ENCODE measurements around the gene MCFD2.

The MCFD2 gene

GRCh38 chr2:46915281-46915810 lies at the start of gene MCFD2:
TSS of gene MCFD2 (minus strand) at chr2:46915806. CDS start at chr2:46909171, 6,635 bp downstream.
- Histone ChIP-seq H3K36me3 (ENCODE audit: control insufficient read depth in 2 of 2, insufficient read depth in 2 of 2, low read length in 2 of 2) (peaks cover 3 to 5% of the 10 kb centered on the region in 2 donors), H3K9ac (ENCODE audit: low read depth in 1 of 2, low read length in 2 of 2) (peak within 1 kb of the TSS; percentile 94), H3K4me3 (ENCODE audit: low read length in 2 of 2) (peak within 1 kb of the TSS; percentile 93 to 98), H3K4me1 (ENCODE audit: control insufficient read depth in 2 of 2, insufficient read depth in 2 of 2, low read length in 2 of 2) (peaks cover 16 to 19% of the 10 kb centered on the region in 2 donors), H3K27me3 (ENCODE audit: control insufficient read depth in 2 of 2, insufficient read depth in 2 of 2, low read length in 2 of 2) (no peaks in the 10 kb centered on the region), H3K27ac (ENCODE audit: low read depth in 2 of 2, low read length in 2 of 2) (peak within 1 kb of the TSS; percentile 90), H3K9me3 (ENCODE audit: control insufficient read depth in 2 of 2, low read length in 2 of 2) (no peaks in the 10 kb centered on the region)

- no peak overlapping the region for H3K9ac ChIP-seq (ENCODE audit: low read depth in 1 of 2, low read length in 2 of 2)
- H3K9me3 ChIP-seq (ENCODE audit: control insufficient read depth in 2 of 2, low read length in 2 of 2) = no peaks in the 10 kb centered on the region
- no peak overlapping the region for H3K4me3 ChIP-seq (ENCODE audit: low read length in 2 of 2)
- no peak overlapping the region for H3K27ac ChIP-seq (ENCODE audit: low read depth in 2 of 2, low read length in 2 of 2)
- peaks cover 7 to 16% of the 10 kb centered on the region in 2 donors for H3K36me3 ChIP-seq (ENCODE audit: control insufficient read depth in 2 of 2, insufficient read depth in 2 of 2, low read length in 2 of 2)
- no peaks in the 10 kb centered on the region for H3K27me3 ChIP-seq (ENCODE audit: control insufficient read depth in 2 of 2, insufficient read depth in 2 of 2, low read length in 2 of 2)
- H3K4me1 ChIP-seq (ENCODE audit: control insufficient read depth in 2 of 2, insufficient read depth in 2 of 2, low read length in 2 of 2) = peaks cover 14 to 17% of the 10 kb centered on the region in 2 donors
Measured at GRCh38 chr2:46964835-46965560, 49.4 kb upstream of the MCFD2 start.

GRCh38 chr2:46963941-46964673 lies 48.5 kb upstream of the MCFD2 start:
- no peak overlapping the region for H3K4me3 ChIP-seq (ENCODE audit: low read length in 2 of 2)
- no peaks in the 10 kb centered on the region for H3K27me3 ChIP-seq (ENCODE audit: control insufficient read depth in 2 of 2, insufficient read depth in 2 of 2, low read length in 2 of 2)
- H3K9me3 ChIP-seq (ENCODE audit: control insufficient read depth in 2 of 2, low read length in 2 of 2) = no peaks in the 10 kb centered on the region
- H3K4me1 ChIP-seq (ENCODE audit: control insufficient read depth in 2 of 2, insufficient read depth in 2 of 2, low read length in 2 of 2) = peaks cover 10 to 12% of the 10 kb centered on the region in 2 donors
- H3K36me3 ChIP-seq (ENCODE audit: control insufficient read depth in 2 of 2, insufficient read depth in 2 of 2, low read length in 2 of 2) = peaks cover 8 to 22% of the 10 kb centered on the region in 2 donors
- no peak overlapping the region for H3K9ac ChIP-seq (ENCODE audit: low read depth in 1 of 2, low read length in 2 of 2)
- H3K27ac ChIP-seq (ENCODE audit: low read depth in 2 of 2, low read length in 2 of 2) = no peak overlapping the region

GRCh38 chr2:46963210-46963609 lies 47.6 kb upstream of the MCFD2 start:
- H3K4me1 ChIP-seq (ENCODE audit: control insufficient read depth in 2 of 2, insufficient read depth in 2 of 2, low read length in 2 of 2) = peaks cover 7 to 9% of the 10 kb centered on the region in 2 donors
- H3K27me3 ChIP-seq (ENCODE audit: control insufficient read depth in 2 of 2, insufficient read depth in 2 of 2, low read length in 2 of 2) = no peaks in the 10 kb centered on the region
- H3K36me3 ChIP-seq (ENCODE audit: control insufficient read depth in 2 of 2, insufficient read depth in 2 of 2, low read length in 2 of 2) = peaks cover 16 to 31% of the 10 kb centered on the region in 2 donors
- H3K9ac ChIP-seq (ENCODE audit: low read depth in 1 of 2, low read length in 2 of 2) = no peak overlapping the region
- no peak overlapping the region for H3K4me3 ChIP-seq (ENCODE audit: low read length in 2 of 2)
- no peaks in the 10 kb centered on the region for H3K9me3 ChIP-seq (ENCODE audit: control insufficient read depth in 2 of 2, low read length in 2 of 2)
- H3K27ac ChIP-seq (ENCODE audit: low read depth in 2 of 2, low read length in 2 of 2) = no peak overlapping the region

- H3K4me3 ChIP-seq (ENCODE audit: low read length in 2 of 2) = no peak overlapping the region
- H3K27ac ChIP-seq (ENCODE audit: low read depth in 2 of 2, low read length in 2 of 2) = no peak overlapping the region
- peaks cover 3 to 4% of the 10 kb centered on the region in 2 donors for H3K4me1 ChIP-seq (ENCODE audit: control insufficient read depth in 2 of 2, insufficient read depth in 2 of 2, low read length in 2 of 2)
- H3K27me3 ChIP-seq (ENCODE audit: control insufficient read depth in 2 of 2, insufficient read depth in 2 of 2, low read length in 2 of 2) = no peaks in the 10 kb centered on the region
- H3K36me3 ChIP-seq (ENCODE audit: control insufficient read depth in 2 of 2, insufficient read depth in 2 of 2, low read length in 2 of 2) = peaks cover 21 to 36% of the 10 kb centered on the region in 2 donors
- no peaks in the 10 kb centered on the region for H3K9me3 ChIP-seq (ENCODE audit: control insufficient read depth in 2 of 2, low read length in 2 of 2)
- no peak overlapping the region for H3K9ac ChIP-seq (ENCODE audit: low read depth in 1 of 2, low read length in 2 of 2)
Measured at GRCh38 chr2:46962751-46963150, 47.1 kb upstream of the MCFD2 start.

- no peak overlapping the region for H3K27ac ChIP-seq (ENCODE audit: low read depth in 2 of 2, low read length in 2 of 2)
- peaks cover 32 to 49% of the 10 kb centered on the region in 2 donors for H3K36me3 ChIP-seq (ENCODE audit: control insufficient read depth in 2 of 2, insufficient read depth in 2 of 2, low read length in 2 of 2)
- no peaks in the 10 kb centered on the region for H3K9me3 ChIP-seq (ENCODE audit: control insufficient read depth in 2 of 2, low read length in 2 of 2)
- no peak overlapping the region for H3K4me3 ChIP-seq (ENCODE audit: low read length in 2 of 2)
- no peaks in the 10 kb centered on the region for H3K4me1 ChIP-seq (ENCODE audit: control insufficient read depth in 2 of 2, insufficient read depth in 2 of 2, low read length in 2 of 2)
- H3K27me3 ChIP-seq (ENCODE audit: control insufficient read depth in 2 of 2, insufficient read depth in 2 of 2, low read length in 2 of 2) = no peaks in the 10 kb centered on the region
- no peak overlapping the region for H3K9ac ChIP-seq (ENCODE audit: low read depth in 1 of 2, low read length in 2 of 2)
Measured at GRCh38 chr2:46960618-46961017, 45.0 kb upstream of the MCFD2 start.

- H3K4me3 ChIP-seq (ENCODE audit: low read length in 2 of 2) = no peak overlapping the region
- H3K9ac ChIP-seq (ENCODE audit: low read depth in 1 of 2, low read length in 2 of 2) = no peak overlapping the region
- no peaks in the 10 kb centered on the region for H3K4me1 ChIP-seq (ENCODE audit: control insufficient read depth in 2 of 2, insufficient read depth in 2 of 2, low read length in 2 of 2)
- no peaks in the 10 kb centered on the region for H3K27me3 ChIP-seq (ENCODE audit: control insufficient read depth in 2 of 2, insufficient read depth in 2 of 2, low read length in 2 of 2)
- H3K27ac ChIP-seq (ENCODE audit: low read depth in 2 of 2, low read length in 2 of 2) = no peak overlapping the region
- no peaks in the 10 kb centered on the region for H3K9me3 ChIP-seq (ENCODE audit: control insufficient read depth in 2 of 2, low read length in 2 of 2)
- H3K36me3 ChIP-seq (ENCODE audit: control insufficient read depth in 2 of 2, insufficient read depth in 2 of 2, low read length in 2 of 2) = peaks cover 29 to 58% of the 10 kb centered on the region in 2 donors
Measured at GRCh38 chr2:46958431-46959017, 42.9 kb upstream of the MCFD2 start.

- peaks cover 37 to 60% of the 10 kb centered on the region in 2 donors for H3K36me3 ChIP-seq (ENCODE audit: control insufficient read depth in 2 of 2, insufficient read depth in 2 of 2, low read length in 2 of 2)
- H3K27me3 ChIP-seq (ENCODE audit: control insufficient read depth in 2 of 2, insufficient read depth in 2 of 2, low read length in 2 of 2) = no peaks in the 10 kb centered on the region
- H3K27ac ChIP-seq (ENCODE audit: low read depth in 2 of 2, low read length in 2 of 2) = no peak overlapping the region
- no peak overlapping the region for H3K9ac ChIP-seq (ENCODE audit: low read depth in 1 of 2, low read length in 2 of 2)
- no peaks in the 10 kb centered on the region for H3K4me1 ChIP-seq (ENCODE audit: control insufficient read depth in 2 of 2, insufficient read depth in 2 of 2, low read length in 2 of 2)
- H3K4me3 ChIP-seq (ENCODE audit: low read length in 2 of 2) = no peak overlapping the region
- H3K9me3 ChIP-seq (ENCODE audit: control insufficient read depth in 2 of 2, low read length in 2 of 2) = no peaks in the 10 kb centered on the region
Measured at GRCh38 chr2:46956981-46957531, 41.5 kb upstream of the MCFD2 start.

- no peak overlapping the region for H3K27ac ChIP-seq (ENCODE audit: low read depth in 2 of 2, low read length in 2 of 2)
- no peaks in the 10 kb centered on the region for H3K9me3 ChIP-seq (ENCODE audit: control insufficient read depth in 2 of 2, low read length in 2 of 2)
- H3K4me1 ChIP-seq (ENCODE audit: control insufficient read depth in 2 of 2, insufficient read depth in 2 of 2, low read length in 2 of 2) = no peaks in the 10 kb centered on the region
- peaks cover 46 to 68% of the 10 kb centered on the region in 2 donors for H3K36me3 ChIP-seq (ENCODE audit: control insufficient read depth in 2 of 2, insufficient read depth in 2 of 2, low read length in 2 of 2)
- H3K27me3 ChIP-seq (ENCODE audit: control insufficient read depth in 2 of 2, insufficient read depth in 2 of 2, low read length in 2 of 2) = no peaks in the 10 kb centered on the region
- H3K4me3 ChIP-seq (ENCODE audit: low read length in 2 of 2) = no peak overlapping the region
- H3K9ac ChIP-seq (ENCODE audit: low read depth in 1 of 2, low read length in 2 of 2) = no peak overlapping the region
Measured at GRCh38 chr2:46955764-46956163, 40.2 kb upstream of the MCFD2 start.
